Ishikawa (cell line): ENCODE results near the gene FGGY.

Experiments
- CREB1 ChIP-seq: IDR thresholded peaks from 2 replicates; pipeline ENCODE4 v1.6.1; 2012; ENCODE audit warnings: low read depth
- EGR1 ChIP-seq: IDR thresholded peaks from 2 replicates; pipeline ENCODE4 v1.6.1; 2012
- EP300 ChIP-seq: IDR thresholded peaks from 2 replicates; pipeline ENCODE4 v1.6.1; 2012; ENCODE audit warnings: borderline replicate concordance
- RAD21 ChIP-seq: IDR thresholded peaks from 2 replicates; pipeline ENCODE4 v1.6.1; 2012; ENCODE audit warnings: low read depth
- TCF12 ChIP-seq: IDR thresholded peaks from 2 replicates; pipeline ENCODE4 v1.6.1; 2012; ENCODE audit warnings: low read depth
- YY1 ChIP-seq: IDR thresholded peaks from 2 replicates; pipeline ENCODE4 v1.6.1; 2012; ENCODE audit warnings: low read depth
- TF ChIP-seq, protein P1 (sequence below): IDR thresholded peaks from 2 replicates; pipeline ENCODE4 v1.6.1; 2012; ENCODE audit warnings: low read depth, mild to moderate bottlenecking
- TF ChIP-seq, protein P2 (sequence below): IDR thresholded peaks from 2 replicates; pipeline ENCODE4 v1.6.1; 2012

DNA sequence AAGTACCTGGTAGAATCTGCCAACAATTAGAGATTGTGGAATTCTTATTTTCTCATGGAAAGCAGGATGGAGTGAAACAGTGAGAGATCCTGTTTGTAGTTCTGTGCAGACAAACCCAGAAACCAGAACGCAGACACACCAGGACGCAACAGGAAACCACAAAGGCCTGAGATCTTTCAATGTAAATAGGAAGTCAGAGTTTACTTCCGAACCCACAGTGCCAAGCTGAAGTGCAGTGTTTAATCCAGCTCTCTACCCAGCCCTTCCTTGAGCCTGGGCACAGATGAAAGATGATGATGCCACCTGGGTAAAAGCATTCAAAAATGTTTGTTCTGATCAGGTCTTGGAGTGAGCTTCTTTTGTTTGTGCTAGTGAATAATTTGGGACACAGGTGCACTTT, 273.6 kb downstream of the FGGY start:
- TF ChIP-seq, protein P1, sequence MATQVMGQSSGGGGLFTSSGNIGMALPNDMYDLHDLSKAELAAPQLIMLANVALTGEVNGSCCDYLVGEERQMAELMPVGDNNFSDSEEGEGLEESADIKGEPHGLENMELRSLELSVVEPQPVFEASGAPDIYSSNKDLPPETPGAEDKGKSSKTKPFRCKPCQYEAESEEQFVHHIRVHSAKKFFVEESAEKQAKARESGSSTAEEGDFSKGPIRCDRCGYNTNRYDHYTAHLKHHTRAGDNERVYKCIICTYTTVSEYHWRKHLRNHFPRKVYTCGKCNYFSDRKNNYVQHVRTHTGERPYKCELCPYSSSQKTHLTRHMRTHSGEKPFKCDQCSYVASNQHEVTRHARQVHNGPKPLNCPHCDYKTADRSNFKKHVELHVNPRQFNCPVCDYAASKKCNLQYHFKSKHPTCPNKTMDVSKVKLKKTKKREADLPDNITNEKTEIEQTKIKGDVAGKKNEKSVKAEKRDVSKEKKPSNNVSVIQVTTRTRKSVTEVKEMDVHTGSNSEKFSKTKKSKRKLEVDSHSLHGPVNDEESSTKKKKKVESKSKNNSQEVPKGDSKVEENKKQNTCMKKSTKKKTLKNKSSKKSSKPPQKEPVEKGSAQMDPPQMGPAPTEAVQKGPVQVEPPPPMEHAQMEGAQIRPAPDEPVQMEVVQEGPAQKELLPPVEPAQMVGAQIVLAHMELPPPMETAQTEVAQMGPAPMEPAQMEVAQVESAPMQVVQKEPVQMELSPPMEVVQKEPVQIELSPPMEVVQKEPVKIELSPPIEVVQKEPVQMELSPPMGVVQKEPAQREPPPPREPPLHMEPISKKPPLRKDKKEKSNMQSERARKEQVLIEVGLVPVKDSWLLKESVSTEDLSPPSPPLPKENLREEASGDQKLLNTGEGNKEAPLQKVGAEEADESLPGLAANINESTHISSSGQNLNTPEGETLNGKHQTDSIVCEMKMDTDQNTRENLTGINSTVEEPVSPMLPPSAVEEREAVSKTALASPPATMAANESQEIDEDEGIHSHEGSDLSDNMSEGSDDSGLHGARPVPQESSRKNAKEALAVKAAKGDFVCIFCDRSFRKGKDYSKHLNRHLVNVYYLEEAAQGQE, result no peak
- TF ChIP-seq EGR1, result no peak
- TF ChIP-seq CREB1, result no peak
- TF ChIP-seq RAD21, result no peak
- TF ChIP-seq, protein P2, sequence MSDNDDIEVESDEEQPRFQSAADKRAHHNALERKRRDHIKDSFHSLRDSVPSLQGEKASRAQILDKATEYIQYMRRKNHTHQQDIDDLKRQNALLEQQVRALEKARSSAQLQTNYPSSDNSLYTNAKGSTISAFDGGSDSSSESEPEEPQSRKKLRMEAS, result no peak
- no peak for TF ChIP-seq TCF12
- TF ChIP-seq EP300, result no peak
- no peak for TF ChIP-seq YY1
